Left kidney (tissue), 2 donors: Measurements from ENCODE around the gene DNAH9. TPM values are rescaled to one million over a fixed set of nuclear protein-coding genes. Genes with fewer than 3 reads are reported as not detected.

Experiments used
- DNase-seq: peaks from one replicate; pipeline ENCODE4 v3.0.0-alpha.2; 2013
- polyA plus RNA-seq: library from polyadenylated mRNA; unstranded; fragments of 120-200 nt; gene quantifications from one replicate; pipeline ENCODE4 v1.2.1, GENCODE V29; 2013; ENCODE audit not compliant: insufficient read length

The DNAH9 gene
- polyA plus RNA-seq, 1 donor, result 4.5 TPM

- DNase-seq, result no peak
These were observed 388.1 kb downstream of the DNAH9 start for GRCh38 chr17:11986179-11986941.

GRCh38 chr17:11986942-11987329 lies 388.7 kb downstream of the DNAH9 start:
- DNase-seq, result peak; percentile 32

GRCh38 chr17:11990363-11990983 lies 392.2 kb downstream of the DNAH9 start:
- DNase-seq, result no peak

GRCh38 chr17:11991461-11991860 lies 393.2 kb downstream of the DNAH9 start:
- DNase-seq, result no peak

- peak; percentile 31 for DNase-seq
These were observed 398.5 kb downstream of the DNAH9 start for GRCh38 chr17:11996722-11997146.

- DNase-seq, result peak; percentile 93
These were observed 399.1 kb downstream of the DNAH9 start, which contains the start of gene ZNF18 for GRCh38 chr17:11997147-11997971. Gene ZNF18, minus strand, starts transcription at chr17:11997475. Its CDS starts 4,646 bp downstream, at chr17:11992829.

- no peak for DNase-seq
These were observed 399.6 kb downstream of the DNAH9 start for GRCh38 chr17:11997972-11998233.

- no peak for DNase-seq
These were observed 401.4 kb downstream of the DNAH9 start for GRCh38 chr17:11999696-12000095.

- no peak for DNase-seq
These were observed 409.2 kb downstream of the DNAH9 start for GRCh38 chr17:12007466-12007865.
